ENCODE data around the gene SMARCB1. TPM values are rescaled to one million over a fixed set of nuclear protein-coding genes. Genes with fewer than 3 reads are reported as not detected.

SMARCB1 gene
- total and polyA plus RNA-seq, 10 donors, result 64.2 to 166 (median 85.8) TPM

DNA sequence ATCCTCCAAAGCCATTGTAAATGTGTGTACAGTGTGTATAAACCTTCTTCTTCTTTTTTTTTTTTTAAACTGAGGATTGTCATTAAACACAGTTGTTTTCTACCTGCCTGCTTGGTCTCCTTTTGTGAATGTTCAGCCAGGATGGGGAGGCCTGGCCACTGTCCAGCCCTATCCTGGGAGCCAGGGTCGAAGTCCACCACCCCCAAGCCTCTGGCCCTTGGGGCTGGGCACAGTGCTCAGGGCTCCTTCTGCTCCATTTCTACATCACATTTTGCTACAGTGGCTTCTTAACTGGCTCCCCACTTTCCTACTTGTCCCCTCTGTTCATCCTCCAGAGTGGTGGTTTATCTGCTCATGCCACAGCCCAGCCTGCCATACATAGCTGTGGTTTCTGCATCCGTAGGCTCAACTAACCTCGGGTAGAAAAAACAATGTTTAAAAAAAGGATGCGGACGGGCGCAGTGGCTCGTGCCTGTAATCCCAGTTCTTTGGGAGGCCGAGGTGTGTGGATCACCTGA lies 2.5 kb upstream of the SMARCB1 start:
- TF ChIP-seq POLR2AphosphoS5 (IDR thresholded peaks at IDR 0.05), result no peak
- H3K27ac ChIP-seq, result peak overlapping the region in 1 of 8 donors; percentile 23
- no peaks in the 10 kb centered on the region for H3K9me3 ChIP-seq
- peaks cover 0 to 6% (median 0%) of the 10 kb centered on the region in 6 donors for H3K36me3 ChIP-seq
- no peak overlapping the region for H3K4me3 ChIP-seq
- intact Hi-C loops (cut with DNase I; ENCODE audit: low total_unique reads), result no loop called here
- peaks cover 14 to 55% (median 28%) of the 10 kb centered on the region in 6 donors for H3K4me1 ChIP-seq
- DNase-seq, result no peak
- 35 to 51% (median 44%) methylated on average over 8 of the region's 8 CpGs for WGBS, 5 donors
- H3K27me3 ChIP-seq (replicated peaks in 1 of 7), result no peaks in the 10 kb centered on the region

DNA sequence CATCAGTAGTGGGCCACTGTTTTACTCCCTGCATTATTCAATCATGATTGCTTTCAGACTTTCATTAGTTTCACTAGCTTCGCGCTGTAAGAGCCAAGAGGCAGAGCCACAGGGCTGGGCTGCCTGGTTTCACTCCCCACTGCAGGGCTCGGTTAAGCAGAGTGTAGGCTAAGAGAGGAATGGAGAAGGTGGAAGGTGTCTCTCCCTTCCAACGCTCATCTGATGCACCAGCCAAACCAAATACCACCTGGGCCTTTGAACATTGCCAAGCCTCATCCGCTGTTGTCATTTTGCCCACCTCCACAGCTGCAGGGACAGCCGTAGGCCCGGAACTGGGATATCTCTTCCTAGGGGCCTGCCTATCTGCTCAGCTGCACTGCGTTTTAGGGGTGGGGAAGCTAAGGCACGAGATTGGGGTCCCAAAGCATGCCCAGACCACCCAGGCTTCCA lies 480 bp upstream of the SMARCB1 start:
- no peaks in the 10 kb centered on the region for H3K27me3 ChIP-seq (replicated peaks in 1 of 7)
- TF ChIP-seq POLR2AphosphoS5 (IDR thresholded peaks at IDR 0.05), result no peak
- TF ChIP-seq, protein P1, sequence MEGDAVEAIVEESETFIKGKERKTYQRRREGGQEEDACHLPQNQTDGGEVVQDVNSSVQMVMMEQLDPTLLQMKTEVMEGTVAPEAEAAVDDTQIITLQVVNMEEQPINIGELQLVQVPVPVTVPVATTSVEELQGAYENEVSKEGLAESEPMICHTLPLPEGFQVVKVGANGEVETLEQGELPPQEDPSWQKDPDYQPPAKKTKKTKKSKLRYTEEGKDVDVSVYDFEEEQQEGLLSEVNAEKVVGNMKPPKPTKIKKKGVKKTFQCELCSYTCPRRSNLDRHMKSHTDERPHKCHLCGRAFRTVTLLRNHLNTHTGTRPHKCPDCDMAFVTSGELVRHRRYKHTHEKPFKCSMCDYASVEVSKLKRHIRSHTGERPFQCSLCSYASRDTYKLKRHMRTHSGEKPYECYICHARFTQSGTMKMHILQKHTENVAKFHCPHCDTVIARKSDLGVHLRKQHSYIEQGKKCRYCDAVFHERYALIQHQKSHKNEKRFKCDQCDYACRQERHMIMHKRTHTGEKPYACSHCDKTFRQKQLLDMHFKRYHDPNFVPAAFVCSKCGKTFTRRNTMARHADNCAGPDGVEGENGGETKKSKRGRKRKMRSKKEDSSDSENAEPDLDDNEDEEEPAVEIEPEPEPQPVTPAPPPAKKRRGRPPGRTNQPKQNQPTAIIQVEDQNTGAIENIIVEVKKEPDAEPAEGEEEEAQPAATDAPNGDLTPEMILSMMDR (IDR thresholded peaks at IDR 0.05 in 8 of 11, conservative IDR thresholded peaks at IDR 0.05 in 3 of 11), result no peak
- TF ChIP-seq POLR2A (IDR thresholded peaks at IDR 0.05), result no peak
- H3K4me1 ChIP-seq, result peaks cover 16 to 75% (median 43%) of the 10 kb centered on the region in 6 donors
- peak overlapping the region; percentile 96 to 100 (median 99) for H3K27ac ChIP-seq
- peak overlapping the region in 6 of 8 donors; percentile 63 to 93 (median 76) for H3K4me3 ChIP-seq
- 55 to 73% (median 66%) methylated on average over 8 to 9 of the region's 9 CpGs for WGBS, 5 donors
- DNase-seq, result no peak
- H3K36me3 ChIP-seq, result peaks cover 0 to 23% (median under 1%) of the 10 kb centered on the region in 6 donors
- intact Hi-C loops (cut with DNase I; ENCODE audit: low total_unique reads), result loop anchor here (5.0 kb wide), 1 partner anchor 69 kb away; no protein-coding TSS in a partner anchor
- no peaks in the 10 kb centered on the region for H3K9me3 ChIP-seq

DNA sequence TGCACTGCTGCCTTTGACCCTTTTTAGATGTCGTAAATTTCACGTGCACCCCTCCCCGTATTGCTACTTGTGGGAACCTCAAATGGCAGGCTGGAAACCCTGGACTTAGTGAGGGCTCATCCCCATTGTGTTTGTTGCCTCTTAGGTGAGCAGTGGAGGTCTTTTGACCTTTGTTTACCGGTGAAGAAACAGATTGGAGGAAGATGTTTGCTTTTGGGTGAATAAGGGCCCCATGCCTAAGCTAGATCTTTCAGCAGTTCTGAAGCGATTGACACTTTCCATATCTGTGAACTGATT lies 782 bp downstream of the SMARCB1 start:
- WGBS, 5 donors, result 3 to 8% (median 5%) methylated on average over 3 to 5 of the region's 5 CpGs

DNA sequence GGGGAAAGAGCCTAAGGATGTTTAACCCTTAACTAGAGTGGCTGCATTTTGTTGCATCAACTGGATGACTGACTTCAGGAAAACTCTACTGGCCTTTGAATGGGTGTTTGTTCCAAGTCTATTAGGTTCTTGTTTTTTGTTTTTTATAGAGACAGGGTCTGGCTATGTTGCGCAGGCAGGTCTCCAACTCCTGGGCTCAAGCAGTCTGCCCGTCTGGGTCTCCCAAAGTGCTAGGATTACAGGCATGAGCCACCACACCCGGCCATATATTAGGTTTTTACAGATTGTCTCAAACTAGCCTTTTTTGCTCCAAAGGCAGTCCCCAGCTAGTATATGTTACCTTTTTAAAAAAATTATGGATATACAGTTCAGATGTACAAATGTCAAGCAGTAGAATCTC lies 1.1 kb downstream of the SMARCB1 start:
- 67 to 80% (median 76%) methylated on average over 3 of the region's 3 CpGs for WGBS, 5 donors
- peaks cover 18 to 91% (median 43%) of the 10 kb centered on the region in 6 donors for H3K4me1 ChIP-seq

More for the DNA sequence above, 782 bp downstream of the SMARCB1 start:
- H3K36me3 ChIP-seq, result peaks cover 0 to 36% (median 12%) of the 10 kb centered on the region in 6 donors
- H3K27ac ChIP-seq, result peak overlapping the region; percentile 1 to 100 (median 99)
- intact Hi-C loops (cut with DNase I; ENCODE audit: low total_unique reads), result loop anchor here (5.0 kb wide), 1 partner anchor 70 kb away; no protein-coding TSS in a partner anchor
- no peak for DNase-seq
- H3K4me3 ChIP-seq, result peak overlapping the region; percentile 58 to 93 (median 72)
- H3K9me3 ChIP-seq, result no peaks in the 10 kb centered on the region
- TF ChIP-seq, protein P1 (IDR thresholded peaks at IDR 0.05 in 8 of 11, conservative IDR thresholded peaks at IDR 0.05 in 3 of 11), result no peak
- TF ChIP-seq POLR2A (IDR thresholded peaks at IDR 0.05) (no peak), POLR2AphosphoS5 (IDR thresholded peaks at IDR 0.05) (no peak)
- peaks cover 18 to 88% (median 43%) of the 10 kb centered on the region in 6 donors for H3K4me1 ChIP-seq
- no peaks in the 10 kb centered on the region for H3K27me3 ChIP-seq (replicated peaks in 1 of 7)

More for the DNA sequence above, 1.1 kb downstream of the SMARCB1 start:
- no peak for TF ChIP-seq POLR2AphosphoS5 (IDR thresholded peaks at IDR 0.05)
- TF ChIP-seq, protein P1 (IDR thresholded peaks at IDR 0.05 in 8 of 11, conservative IDR thresholded peaks at IDR 0.05 in 3 of 11), result no peak
- TF ChIP-seq POLR2A (IDR thresholded peaks at IDR 0.05), result no peak
- H3K27ac ChIP-seq, result peak overlapping the region in 7 of 8 donors; percentile 1 to 100 (median 99)
- H3K36me3 ChIP-seq, result peaks cover 0 to 40% (median 15%) of the 10 kb centered on the region in 6 donors
- H3K9me3 ChIP-seq, result no peaks in the 10 kb centered on the region
- DNase-seq, result no peak
- intact Hi-C loops (cut with DNase I; ENCODE audit: low total_unique reads), result loop anchor here (5.0 kb wide), 1 partner anchor 71 kb away; no protein-coding TSS in a partner anchor
- H3K27me3 ChIP-seq (replicated peaks in 1 of 7), result no peaks in the 10 kb centered on the region
- peak overlapping the region; percentile 58 to 93 (median 72) for H3K4me3 ChIP-seq
